GM21737 (cell line): ENCODE results near the gene PIEZO1.
"Not testable (repeated sequence)": the region's sequence is repeated elsewhere in the genome, so short reads cannot be mapped to it uniquely, and the experiment has no call there.

Experiments used
- ATAC-seq: cut with Tn5 transposase; IDR thresholded peaks from one replicate; pipeline ENCODE4 v1.9.1; 2021; ENCODE audit warnings: mild to moderate bottlenecking, moderate library complexity; ENCODE audit not compliant: unreplicated experiment

PIEZO1 gene

GRCh38 chr16:88804552-88805339, 19.7 kb upstream of the PIEZO1 start:
- ATAC-seq = no peak

GRCh38 chr16:88804173-88804551, 19.1 kb upstream of the PIEZO1 start:
- ATAC-seq = no peak

GRCh38 chr16:88803264-88803987, 18.4 kb upstream of the PIEZO1 start, which contains the start of gene CDT1:
Gene CDT1, plus strand, starts transcription at chr16:88803789. Its CDS starts 43 bp downstream, at chr16:88803832.
- ATAC-seq = peak; percentile 32

- ATAC-seq = no peak
These were observed 15.2 kb upstream of the PIEZO1 start for GRCh38 chr16:88800277-88800592.

GRCh38 chr16:88799569-88800276, 14.7 kb upstream of the PIEZO1 start:
- no peak for ATAC-seq

- no peak for ATAC-seq
These were observed 13.9 kb upstream of the PIEZO1 start for GRCh38 chr16:88798772-88799455.

GRCh38 chr16:88798073-88798472, 13.1 kb upstream of the PIEZO1 start:
- ATAC-seq = no peak

GRCh38 chr16:88796278-88796677, 11.3 kb upstream of the PIEZO1 start:
- ATAC-seq = no peak

- no peak for ATAC-seq
These were observed 8.4 kb upstream of the PIEZO1 start for GRCh38 chr16:88793251-88793954.

GRCh38 chr16:88792668-88793250, 7.7 kb upstream of the PIEZO1 start:
- no peak for ATAC-seq

GRCh38 chr16:88792078-88792550, 7.1 kb upstream of the PIEZO1 start:
- ATAC-seq = no peak

GRCh38 chr16:88790312-88791211, 5.5 kb upstream of the PIEZO1 start:
- no peak for ATAC-seq

- no peak for ATAC-seq
These were observed 4.6 kb upstream of the PIEZO1 start for GRCh38 chr16:88789594-88789993.

GRCh38 chr16:88788749-88789148, 3.7 kb upstream of the PIEZO1 start:
- not testable (repeated sequence) for ATAC-seq

- ATAC-seq = no peak
These were observed 2.7 kb upstream of the PIEZO1 start for GRCh38 chr16:88787579-88788314.

GRCh38 chr16:88784856-88785105, 239 bp downstream of the PIEZO1 start:
- no peak for ATAC-seq

- no peak for ATAC-seq
These were observed 755 bp downstream of the PIEZO1 start for GRCh38 chr16:88784074-88784855.
